ENCODE measurements around the gene GLIS1.

DNA sequence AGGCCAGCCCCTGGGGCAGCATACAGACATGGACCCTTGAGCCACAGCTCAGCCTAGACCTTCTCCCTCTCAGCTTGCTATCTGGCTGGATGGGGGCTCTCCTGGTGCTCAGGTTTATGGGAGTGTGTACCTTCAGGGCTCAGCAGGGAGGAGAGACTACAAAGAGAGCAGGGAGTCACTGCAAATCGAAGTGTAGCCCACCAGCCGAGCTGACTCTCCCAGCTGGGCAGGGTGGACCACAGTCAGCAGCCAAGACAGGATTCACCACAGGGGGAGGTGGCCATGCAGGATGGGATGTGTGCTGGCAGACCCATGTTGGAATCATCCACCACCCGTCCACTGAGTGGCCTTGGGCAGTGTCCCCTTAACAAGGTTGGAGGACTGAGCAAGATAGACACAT, 78.3 kb downstream of the GLIS1 start:
- TF ChIP-seq, protein P1, sequence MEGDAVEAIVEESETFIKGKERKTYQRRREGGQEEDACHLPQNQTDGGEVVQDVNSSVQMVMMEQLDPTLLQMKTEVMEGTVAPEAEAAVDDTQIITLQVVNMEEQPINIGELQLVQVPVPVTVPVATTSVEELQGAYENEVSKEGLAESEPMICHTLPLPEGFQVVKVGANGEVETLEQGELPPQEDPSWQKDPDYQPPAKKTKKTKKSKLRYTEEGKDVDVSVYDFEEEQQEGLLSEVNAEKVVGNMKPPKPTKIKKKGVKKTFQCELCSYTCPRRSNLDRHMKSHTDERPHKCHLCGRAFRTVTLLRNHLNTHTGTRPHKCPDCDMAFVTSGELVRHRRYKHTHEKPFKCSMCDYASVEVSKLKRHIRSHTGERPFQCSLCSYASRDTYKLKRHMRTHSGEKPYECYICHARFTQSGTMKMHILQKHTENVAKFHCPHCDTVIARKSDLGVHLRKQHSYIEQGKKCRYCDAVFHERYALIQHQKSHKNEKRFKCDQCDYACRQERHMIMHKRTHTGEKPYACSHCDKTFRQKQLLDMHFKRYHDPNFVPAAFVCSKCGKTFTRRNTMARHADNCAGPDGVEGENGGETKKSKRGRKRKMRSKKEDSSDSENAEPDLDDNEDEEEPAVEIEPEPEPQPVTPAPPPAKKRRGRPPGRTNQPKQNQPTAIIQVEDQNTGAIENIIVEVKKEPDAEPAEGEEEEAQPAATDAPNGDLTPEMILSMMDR (IDR thresholded peaks at IDR 0.05): no peak
- no peak for TF ChIP-seq POLR2A (IDR thresholded peaks at IDR 0.05)
